Kidney epithelial cell (primary cell): ENCODE results near the gene RFTN1. TPM values are rescaled to one million over a fixed set of nuclear protein-coding genes. Genes with fewer than 3 reads are reported as not detected.
"Not testable (repeated sequence)": the region's sequence is repeated elsewhere in the genome, so short reads cannot be mapped to it uniquely, and the experiment has no call there.

Experiments used
- DNase-seq: peaks from one replicate; pipeline ENCODE4 v3.0.0-alpha.2; 2010; ENCODE audit warnings: low read depth
- H3K27me3 ChIP-seq: 2 replicates; pipeline ENCODE4 v1.6.0; 2011; ENCODE audit warnings: low read length; ENCODE audit not compliant: control insufficient read depth, insufficient read depth
- H3K36me3 ChIP-seq: 2 replicates; pipeline ENCODE4 v1.5.1; 2011; ENCODE audit warnings: low read length; ENCODE audit not compliant: control insufficient read depth, insufficient read depth
- H3K4me3 ChIP-seq: 2 replicates; pipeline ENCODE4 v1.5.1; 2011; ENCODE audit warnings: low read depth, mild to moderate bottlenecking, control low read depth, low read length
- total RNA-seq: library from RNA; depleted of rRNA; stranded (reverse); fragments of >200 nt; gene quantifications from 2 replicates; pipeline ENCODE4 v1.2.3, GENCODE V29; 2015
- TF ChIP-seq, protein P1 (sequence below): IDR thresholded peaks from 2 replicates; pipeline ENCODE4 v1.5.1; 2011; ENCODE audit warnings: mild to moderate bottlenecking, moderate library complexity, low read length, control low read depth, inconsistent platforms; ENCODE audit not compliant: insufficient read depth, poor library complexity, severe bottlenecking

Gene RFTN1
- total RNA-seq, 1 donor from 2014 or later, result 50.7 TPM

DNA sequence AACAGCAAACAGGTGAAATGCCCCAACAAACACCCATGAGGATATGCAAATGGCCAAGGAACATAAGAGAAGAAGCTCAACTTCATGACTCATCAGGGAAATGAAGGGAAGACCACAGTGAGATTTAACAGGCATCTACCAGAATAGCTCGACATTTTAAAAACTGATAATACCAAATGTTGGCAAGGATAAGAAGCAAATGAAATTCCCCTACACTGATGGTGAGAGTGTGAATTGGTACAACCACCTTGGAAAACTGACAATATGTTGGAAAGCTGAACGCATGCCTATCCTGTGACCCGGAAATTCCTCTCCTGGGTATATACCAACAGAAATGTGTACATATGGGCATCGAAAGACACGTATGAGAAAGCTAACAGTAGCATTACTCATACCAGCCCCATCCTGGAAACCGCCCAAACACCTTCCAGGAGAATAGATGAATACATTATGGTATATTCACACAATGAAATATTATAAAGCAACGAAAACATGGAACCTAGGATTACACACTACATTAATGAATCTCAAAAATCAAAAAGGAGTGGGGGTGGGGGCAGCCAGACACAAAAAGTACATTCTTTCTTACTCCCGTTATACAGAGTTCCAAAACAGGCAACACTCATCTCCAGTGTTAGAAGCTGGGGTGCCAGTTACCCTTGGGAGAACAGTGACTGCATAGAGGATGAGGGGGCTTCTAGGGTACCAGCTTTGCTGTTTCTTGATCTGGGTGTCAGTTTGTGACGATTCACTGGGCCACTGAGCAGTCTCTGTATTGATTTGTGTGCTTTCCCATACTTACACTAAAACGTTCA, 16.9 kb downstream of the RFTN1 start:
- Histone ChIP-seq H3K36me3 (no peaks in the 10 kb centered on the region), H3K4me3 (no peak overlapping the region), H3K27me3 (no peaks in the 10 kb centered on the region)
- DNase-seq, result no peak
- TF ChIP-seq, protein P1, sequence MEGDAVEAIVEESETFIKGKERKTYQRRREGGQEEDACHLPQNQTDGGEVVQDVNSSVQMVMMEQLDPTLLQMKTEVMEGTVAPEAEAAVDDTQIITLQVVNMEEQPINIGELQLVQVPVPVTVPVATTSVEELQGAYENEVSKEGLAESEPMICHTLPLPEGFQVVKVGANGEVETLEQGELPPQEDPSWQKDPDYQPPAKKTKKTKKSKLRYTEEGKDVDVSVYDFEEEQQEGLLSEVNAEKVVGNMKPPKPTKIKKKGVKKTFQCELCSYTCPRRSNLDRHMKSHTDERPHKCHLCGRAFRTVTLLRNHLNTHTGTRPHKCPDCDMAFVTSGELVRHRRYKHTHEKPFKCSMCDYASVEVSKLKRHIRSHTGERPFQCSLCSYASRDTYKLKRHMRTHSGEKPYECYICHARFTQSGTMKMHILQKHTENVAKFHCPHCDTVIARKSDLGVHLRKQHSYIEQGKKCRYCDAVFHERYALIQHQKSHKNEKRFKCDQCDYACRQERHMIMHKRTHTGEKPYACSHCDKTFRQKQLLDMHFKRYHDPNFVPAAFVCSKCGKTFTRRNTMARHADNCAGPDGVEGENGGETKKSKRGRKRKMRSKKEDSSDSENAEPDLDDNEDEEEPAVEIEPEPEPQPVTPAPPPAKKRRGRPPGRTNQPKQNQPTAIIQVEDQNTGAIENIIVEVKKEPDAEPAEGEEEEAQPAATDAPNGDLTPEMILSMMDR, result no peak

DNA sequence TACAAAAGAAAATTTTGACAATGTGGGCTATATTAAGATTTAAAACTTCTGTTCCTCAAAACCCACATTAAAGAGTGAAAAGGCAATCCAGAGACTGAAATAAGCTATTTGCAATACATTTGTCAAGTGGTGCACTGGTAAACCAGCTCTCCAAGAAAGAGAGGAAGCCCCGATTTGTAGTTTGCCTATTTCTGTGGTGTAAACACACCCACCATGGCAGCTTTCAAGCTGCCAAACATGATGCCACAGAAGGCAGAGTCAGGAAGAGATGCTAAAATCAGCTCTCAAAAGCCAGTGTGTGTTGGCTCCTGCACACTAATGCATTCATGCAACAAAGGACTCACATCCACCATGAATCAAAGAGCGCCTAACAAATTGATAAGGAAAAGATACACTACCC, 17.5 kb downstream of the RFTN1 start:
- Histone ChIP-seq H3K36me3 (no peaks in the 10 kb centered on the region), H3K27me3 (no peaks in the 10 kb centered on the region), H3K4me3 (no peak overlapping the region)
- DNase-seq, result no peak
- TF ChIP-seq, protein P1, result no peak

DNA sequence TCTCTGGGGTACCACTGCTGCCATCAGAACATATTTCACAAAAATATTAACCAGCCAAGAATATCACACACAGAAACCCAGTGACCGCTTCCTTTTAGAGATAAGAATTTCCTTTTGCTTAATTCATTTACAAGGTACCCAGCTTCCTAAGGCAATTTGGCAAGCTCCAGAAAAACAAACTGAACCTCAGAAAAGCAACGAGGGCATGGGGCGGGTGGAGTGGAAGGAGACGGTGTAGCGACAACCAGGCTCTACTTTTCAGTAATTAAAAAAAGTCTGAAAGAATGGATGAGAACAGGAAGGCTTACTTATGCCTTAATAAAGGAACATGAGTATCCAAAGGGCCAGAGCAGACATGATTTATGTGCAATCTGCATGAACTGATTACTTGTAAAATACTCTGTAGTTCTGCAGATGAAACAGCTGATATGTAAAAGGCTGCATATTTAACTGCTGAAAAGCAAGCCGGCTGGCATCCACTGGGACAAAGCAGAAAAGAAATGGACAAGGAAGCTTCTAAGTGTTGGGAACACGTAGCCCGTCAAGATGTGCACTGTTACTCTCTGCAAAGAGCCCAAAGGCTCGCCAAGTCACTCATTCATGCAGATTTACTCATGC, 18.6 kb downstream of the RFTN1 start:
- no peak for DNase-seq
- no peaks in the 10 kb centered on the region for H3K36me3 ChIP-seq
- H3K27me3 ChIP-seq, result no peaks in the 10 kb centered on the region
- TF ChIP-seq, protein P1, result no peak
- no peak overlapping the region for H3K4me3 ChIP-seq

DNA sequence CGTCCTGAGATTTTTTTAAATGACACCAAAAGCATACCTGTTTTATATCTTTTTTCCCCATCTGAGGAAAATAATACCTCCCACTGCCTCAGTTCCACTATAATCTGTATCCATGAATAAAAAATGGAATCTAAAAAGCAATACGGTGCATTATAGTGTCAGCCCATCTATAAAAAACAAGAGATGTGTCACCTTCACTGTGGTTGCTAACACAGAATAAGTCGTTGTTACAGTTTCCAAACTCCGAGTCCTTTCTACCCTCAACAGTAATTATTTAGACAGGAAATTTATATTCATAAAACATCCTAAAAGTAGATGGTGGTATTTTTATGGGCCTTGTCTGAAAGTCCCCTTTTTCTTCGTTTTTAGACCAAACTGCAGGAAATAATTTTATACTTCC, 19.4 kb downstream of the RFTN1 start:
- H3K4me3 ChIP-seq, result no peak overlapping the region
- no peaks in the 10 kb centered on the region for H3K36me3 ChIP-seq
- no peak for DNase-seq
- TF ChIP-seq, protein P1, result no peak
- H3K27me3 ChIP-seq, result no peaks in the 10 kb centered on the region

DNA sequence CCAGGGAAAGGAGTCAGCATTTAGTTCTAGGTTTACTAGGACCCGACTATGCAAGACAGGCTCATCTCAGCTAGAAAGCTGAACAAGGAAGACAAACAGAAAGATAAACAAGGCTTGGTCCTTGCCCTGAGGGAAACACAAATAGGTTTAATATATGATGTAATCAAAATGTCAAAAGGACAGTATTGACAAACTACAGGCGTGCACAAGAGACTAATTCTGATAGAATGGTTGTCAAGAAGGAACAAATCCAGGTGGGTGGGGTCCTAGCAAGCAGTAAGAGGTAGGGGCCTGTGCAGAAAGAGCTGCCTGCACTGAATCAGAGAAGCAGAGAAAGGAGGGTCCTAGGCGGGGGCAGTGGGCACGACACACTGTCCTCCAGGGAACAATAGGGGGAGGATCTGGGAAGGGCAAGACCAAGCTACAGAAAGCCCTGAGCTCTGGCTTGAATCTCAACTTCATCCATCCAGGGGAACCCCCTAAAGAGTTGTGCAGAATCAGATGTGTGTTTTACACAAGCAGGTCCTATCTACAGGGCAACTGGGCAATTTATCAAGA, 23.4 kb downstream of the RFTN1 start:
- Histone ChIP-seq H3K27me3 (no peaks in the 10 kb centered on the region), H3K36me3 (no peaks in the 10 kb centered on the region), H3K4me3 (no peak overlapping the region)
- DNase-seq, result no peak
- TF ChIP-seq, protein P1, result no peak

DNA sequence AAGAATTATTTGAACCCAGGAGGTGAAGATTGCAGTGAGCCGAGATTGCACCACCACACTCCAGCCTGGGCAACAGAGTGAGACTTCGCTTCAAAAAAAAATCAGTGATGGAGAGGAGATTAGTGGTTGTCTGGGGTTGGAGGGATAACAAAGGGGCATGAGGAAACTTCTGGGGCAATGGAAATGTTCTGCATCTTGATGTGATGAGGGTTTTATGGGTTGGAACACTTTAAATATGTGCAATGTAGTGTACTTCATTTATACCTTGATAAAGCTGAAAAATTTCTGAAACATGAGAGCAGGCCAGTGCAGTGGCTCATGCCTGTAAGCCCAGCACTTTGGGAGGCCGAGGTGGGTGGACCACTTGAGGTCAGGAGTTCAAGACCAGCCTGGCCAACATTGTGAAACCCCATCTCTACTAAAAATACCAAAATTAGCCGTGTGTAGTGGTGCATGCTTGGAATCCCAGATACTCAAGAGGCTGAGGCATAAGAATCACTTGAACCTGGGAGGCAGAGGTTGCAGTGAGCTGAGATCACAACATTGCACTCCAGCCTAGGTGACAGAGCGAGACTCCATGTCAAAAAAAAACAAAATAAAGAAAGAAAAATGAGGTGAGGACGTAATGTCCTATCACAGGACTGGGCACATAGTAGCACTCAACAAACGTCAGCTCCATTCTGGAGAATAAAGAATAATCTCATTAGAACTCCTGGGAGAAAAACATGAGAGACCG, 24.0 kb downstream of the RFTN1 start:
- not testable (repeated sequence) for H3K27me3 ChIP-seq, H3K4me3 ChIP-seq, DNase-seq, H3K36me3 ChIP-seq
